OCI-LY1 (cell line): ENCODE measurements around the gene PER2.

Experiments used
- H2AFZ ChIP-seq: fragments of 200-600 bp; sonication (generic), shearing (Covaris generic); 2 replicates; pipeline ENCODE4 v1.6.0; 2014; ENCODE audit warnings: antibody characterized with exemption, mild to moderate bottlenecking, low read length
- H3F3A ChIP-seq: fragments of 200-600 bp; sonication (generic), shearing (Covaris generic); 2 replicates; pipeline ENCODE4 v1.6.0; 2014; ENCODE audit warnings: mild to moderate bottlenecking, antibody characterized with exemption, low read length, moderate library complexity; ENCODE audit not compliant: insufficient read depth
- H3K27ac ChIP-seq: fragments of 200-600 bp; sonication (generic); 2 replicates; pipeline ENCODE4 v1.5.1; 2014; ENCODE audit warnings: low read length, mixed run types, mild to moderate bottlenecking, low read depth; ENCODE audit not compliant: poor library complexity, severe bottlenecking
- H3K27me3 ChIP-seq: fragments of 200-600 bp; sonication (generic); 2 replicates; pipeline ENCODE4 v1.6.0; 2014; ENCODE audit warnings: antibody characterized with exemption, mild to moderate bottlenecking, low read length, moderate library complexity; ENCODE audit not compliant: insufficient read depth
- H3K36me3 ChIP-seq: fragments of 200-600 bp; sonication (generic); 2 replicates; pipeline ENCODE4 v1.6.1; 2014; ENCODE audit warnings: mild to moderate bottlenecking, antibody characterized with exemption, low read length, moderate library complexity, mixed read lengths; ENCODE audit not compliant: insufficient read depth
- H3K4me1 ChIP-seq: fragments of 200-600 bp; sonication (generic); 2 replicates; pipeline ENCODE4 v1.5.1; 2014; ENCODE audit warnings: mild to moderate bottlenecking, low read length, moderate library complexity; ENCODE audit not compliant: insufficient read depth, severe bottlenecking
- H3K4me2 ChIP-seq: fragments of 200-600 bp; sonication (generic), shearing (Covaris generic); 2 replicates; pipeline ENCODE4 v1.6.1; 2014; ENCODE audit warnings: low read length
- H3K4me3 ChIP-seq: fragments of 200-600 bp; sonication (generic); 2 replicates; pipeline ENCODE4 v1.5.1; 2014; ENCODE audit warnings: low read length, low read depth, mild to moderate bottlenecking, mixed read lengths; ENCODE audit not compliant: poor library complexity, severe bottlenecking
- H3K79me2 ChIP-seq: fragments of 200-600 bp; shearing (Covaris generic); 2 replicates; pipeline ENCODE4 v1.6.1; 2016; ENCODE audit warnings: mixed run types, low read length, mixed read lengths; ENCODE audit not compliant: insufficient read depth
- H3K9ac ChIP-seq: fragments of 200-600 bp; sonication (generic), shearing (Covaris generic); 2 replicates; pipeline ENCODE4 v1.6.1; 2014; ENCODE audit warnings: mild to moderate bottlenecking, low read length, mixed read lengths
- H3K9me2 ChIP-seq: fragments of 200-600 bp; sonication (generic), shearing (Covaris generic); 2 replicates; pipeline ENCODE4 v1.6.1; 2014; ENCODE audit warnings: low read depth, mild to moderate bottlenecking, low read length, mixed read lengths
- H3K9me3 ChIP-seq: fragments of 200-600 bp; shearing (Covaris generic); 2 replicates; pipeline ENCODE4 v1.6.1; 2014; ENCODE audit warnings: low read length, mixed read lengths
- H4K20me1 ChIP-seq: fragments of 200-600 bp; sonication (generic), shearing (Covaris generic); 2 replicates; pipeline ENCODE4 v1.6.0; 2016; ENCODE audit warnings: mild to moderate bottlenecking, low read length; ENCODE audit not compliant: insufficient read depth
- CTCF ChIP-seq: fragments of 200-600 bp; sonication (generic), shearing (Covaris generic); IDR thresholded peaks from 2 replicates; pipeline ENCODE4 v1.5.1; 2017; ENCODE audit warnings: mild to moderate bottlenecking, antibody characterized with exemption, low read length, moderate library complexity, mixed read lengths
- EZH2 ChIP-seq: fragments of 200-600 bp; sonication (generic), shearing (Covaris generic); IDR thresholded peaks from 2 replicates; pipeline ENCODE4 v1.8.0; 2017; ENCODE audit warnings: borderline replicate concordance, mixed run types, mild to moderate bottlenecking, antibody characterized with exemption, low read length, moderate library complexity, mixed read lengths

The PER2 gene

GRCh38 chr2:238225121-238225520 is 63.3 kb downstream of the PER2 start:
- TF ChIP-seq EZH2 (no peak), CTCF (no peak)
- H3K4me1 ChIP-seq = no peaks in the 10 kb centered on the region
- no peaks in the 10 kb centered on the region for H4K20me1 ChIP-seq
- no peaks in the 10 kb centered on the region for H3K9me3 ChIP-seq
- peaks cover 12% of the 10 kb centered on the region; the same call in 1 of the 2 replicates for H3K27me3 ChIP-seq
- H3K27ac ChIP-seq = no peak overlapping the region
- H3K9me2 ChIP-seq = no peaks in the 10 kb centered on the region
- no peak overlapping the region for H3K4me3 ChIP-seq
- H3K79me2 ChIP-seq = no peaks in the 10 kb centered on the region
- no peaks in the 10 kb centered on the region for H3F3A ChIP-seq
- H3K9ac ChIP-seq = no peak overlapping the region
- H3K4me2 ChIP-seq = no peak overlapping the region
- no peak overlapping the region for H2AFZ ChIP-seq
- no peaks in the 10 kb centered on the region for H3K36me3 ChIP-seq

DNA sequence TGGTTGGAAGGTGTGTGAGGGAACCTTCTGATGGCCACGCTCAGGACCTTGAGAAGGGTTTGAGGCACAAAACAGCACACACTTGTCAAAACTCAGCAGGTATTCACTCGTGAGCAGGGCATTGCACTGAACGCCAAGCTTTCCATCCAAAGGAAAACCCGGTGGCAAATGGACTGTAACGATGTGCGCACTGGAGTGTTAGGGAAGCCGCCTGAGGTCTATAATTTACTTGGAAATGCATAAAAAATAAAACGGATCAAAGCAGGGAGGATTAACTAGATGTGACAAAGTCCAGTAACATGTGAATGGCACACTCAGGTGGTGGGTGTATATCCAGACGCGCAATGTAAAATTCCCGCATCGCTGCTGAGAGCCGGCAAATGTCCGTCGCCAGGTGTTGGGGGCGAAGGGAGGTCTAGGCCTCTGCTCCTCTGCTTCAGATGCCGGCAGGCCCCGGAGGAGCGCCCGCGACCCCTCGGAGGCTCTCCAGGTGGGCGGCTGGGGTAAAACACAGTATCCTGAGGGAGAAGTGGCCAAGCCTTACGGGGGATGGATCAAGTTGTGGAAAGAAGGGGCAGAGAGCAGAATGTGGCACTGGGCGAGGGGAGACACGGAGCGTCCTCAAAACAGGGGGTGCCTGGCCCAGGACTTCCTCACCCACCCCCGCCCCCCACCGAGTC is 63.9 kb downstream of the PER2 start:
- Histone ChIP-seq H4K20me1 (no peaks in the 10 kb centered on the region), H3K27me3 (peaks cover 12% of the 10 kb centered on the region; the same call in 1 of the 2 replicates), H3K79me2 (no peaks in the 10 kb centered on the region), H3K9me2 (no peaks in the 10 kb centered on the region), H2AFZ (no peak overlapping the region), H3K4me2 (no peak overlapping the region), H3K4me1 (no peaks in the 10 kb centered on the region), H3K4me3 (no peak overlapping the region), H3K36me3 (no peaks in the 10 kb centered on the region), H3F3A (no peaks in the 10 kb centered on the region), H3K9ac (no peak overlapping the region), H3K27ac (no peak overlapping the region), H3K9me3 (no peaks in the 10 kb centered on the region)
- TF ChIP-seq EZH2 (no peak), CTCF (no peak)

DNA sequence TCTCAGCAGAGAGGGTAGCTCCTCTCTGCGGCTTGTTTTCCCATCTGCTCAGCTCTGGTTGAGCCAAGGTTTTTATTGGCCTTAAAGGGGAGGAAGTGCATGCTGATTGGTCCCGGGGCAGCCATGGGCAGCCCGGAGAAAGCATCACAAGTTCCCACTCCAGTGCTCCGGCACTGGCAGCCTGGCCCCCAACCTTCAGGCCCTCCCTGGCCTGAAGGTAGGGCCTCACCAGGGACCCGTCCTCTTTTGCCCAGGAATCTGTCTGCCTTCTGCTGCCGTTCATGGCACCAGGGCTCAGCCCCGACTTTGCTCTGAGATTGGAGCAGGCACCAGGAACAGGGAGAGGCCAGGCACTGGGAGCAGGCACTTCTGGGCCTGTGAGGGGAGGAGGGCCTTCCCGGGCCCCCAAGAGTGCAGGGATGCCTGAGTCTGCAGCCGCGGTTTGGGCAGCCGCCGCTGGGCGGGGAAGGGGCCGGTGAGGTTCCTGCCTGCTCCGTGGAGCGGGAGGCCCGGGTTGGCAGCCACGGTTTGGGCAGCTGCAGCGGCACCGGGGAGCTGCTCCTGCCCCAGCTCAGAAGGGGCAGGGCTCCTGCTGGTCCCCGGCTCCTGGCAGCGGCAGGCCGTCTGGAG is 67.4 kb downstream of the PER2 start:
- Histone ChIP-seq H3K79me2 (no peaks in the 10 kb centered on the region), H2AFZ (no peak overlapping the region), H4K20me1 (no peaks in the 10 kb centered on the region), H3K27me3 (0 out of 2 replicates have a peak, but pooled peaks cover 3% of the 10 kb centered on the region), H3K4me1 (no peaks in the 10 kb centered on the region), H3F3A (no peaks in the 10 kb centered on the region), H3K9me2 (no peaks in the 10 kb centered on the region), H3K27ac (no peak overlapping the region), H3K9ac (no peak overlapping the region), H3K36me3 (no peaks in the 10 kb centered on the region), H3K4me3 (no peak overlapping the region), H3K9me3 (no peaks in the 10 kb centered on the region), H3K4me2 (no peak overlapping the region)
- TF ChIP-seq EZH2 (no peak), CTCF (no peak)
